T-helper 1 cell (primary cell): ENCODE measurements around the gene AGAP1.

Source experiments
- DNase-seq, 5 donors: peaks; one replicate each; pipeline ENCODE4 v3.0.0-alpha.2; 2012 to 2020

The AGAP1 gene

DNA sequence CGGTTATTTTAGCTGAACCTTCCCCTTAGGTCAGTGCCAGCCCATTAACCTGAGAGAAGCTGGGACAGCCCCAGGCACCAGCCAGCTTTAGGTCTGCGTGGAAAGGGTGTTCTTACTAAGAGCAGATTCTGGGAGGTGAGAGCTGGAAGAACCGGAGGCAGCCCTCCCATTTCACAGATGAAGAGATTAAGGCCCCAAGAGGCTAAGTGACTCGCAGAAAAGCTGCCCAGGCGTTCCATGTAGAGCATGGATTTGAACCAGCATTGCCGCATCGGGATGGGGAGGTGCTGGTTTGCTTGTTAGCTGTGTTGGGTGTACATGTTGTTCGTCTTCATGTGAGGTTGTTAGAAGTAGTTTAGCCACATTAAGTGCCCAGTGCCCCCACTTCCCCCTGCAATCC lies 203.2 kb downstream of the AGAP1 start:
- DNase-seq, result no peak

DNA sequence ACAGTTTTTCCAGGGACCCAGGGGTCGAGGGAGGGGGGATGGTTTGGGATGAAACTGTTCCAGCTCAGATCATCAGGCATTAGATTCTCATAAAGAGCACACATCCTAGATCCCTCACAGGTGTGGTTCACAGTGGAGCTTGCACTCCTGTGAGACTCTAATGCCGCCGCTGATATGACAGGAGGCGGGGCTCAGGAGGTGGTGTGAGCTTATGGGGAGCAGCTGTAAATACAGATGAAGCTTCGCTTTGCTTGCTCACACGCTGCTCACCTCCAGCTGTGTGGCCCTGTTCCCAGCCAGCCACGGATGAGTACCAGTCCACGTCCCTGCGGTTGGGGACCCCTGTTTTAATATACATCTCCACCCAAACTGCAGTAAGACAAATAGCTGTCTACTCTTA lies 204.2 kb downstream of the AGAP1 start:
- no peak for DNase-seq

DNA sequence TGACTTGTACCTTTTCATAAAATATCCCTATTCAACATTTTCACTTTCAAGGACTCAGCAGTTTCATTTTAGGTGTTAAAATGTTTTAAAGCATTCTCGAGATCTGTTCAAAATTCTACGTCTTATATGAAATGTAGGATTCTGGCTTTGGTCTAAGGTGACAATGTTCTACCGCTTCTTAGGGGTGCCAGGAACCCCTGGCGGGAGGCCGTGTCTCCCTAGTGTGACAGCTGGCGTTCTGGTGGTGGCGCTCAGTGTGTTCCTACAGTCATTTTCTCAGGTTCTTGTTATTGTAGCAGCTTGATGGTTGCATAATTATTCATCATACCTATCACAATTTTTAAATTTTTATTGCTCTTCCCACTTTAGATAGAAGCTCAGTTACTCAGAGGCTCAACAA lies 204.6 kb downstream of the AGAP1 start:
- DNase-seq, result no peak

DNA sequence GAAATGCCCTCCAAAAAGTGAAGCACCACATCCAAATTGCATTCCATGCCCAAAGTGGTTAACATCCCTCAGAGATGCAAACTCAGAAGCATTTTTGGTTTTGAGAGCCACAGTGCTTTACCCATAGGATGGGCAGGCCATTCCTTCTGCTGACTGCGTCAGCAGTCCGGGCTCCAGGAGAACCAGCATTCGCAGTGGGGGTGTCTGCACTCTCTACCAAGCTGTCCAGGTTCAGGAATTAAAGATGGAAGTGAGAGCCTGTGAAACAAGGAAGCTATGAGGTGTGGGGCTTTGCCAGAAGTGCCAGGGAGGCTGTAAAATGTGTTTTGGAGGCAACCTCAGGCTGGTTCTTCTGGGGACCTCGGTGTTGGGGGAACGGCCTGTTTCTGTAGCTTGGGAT lies 205.7 kb downstream of the AGAP1 start:
- no peak for DNase-seq

DNA sequence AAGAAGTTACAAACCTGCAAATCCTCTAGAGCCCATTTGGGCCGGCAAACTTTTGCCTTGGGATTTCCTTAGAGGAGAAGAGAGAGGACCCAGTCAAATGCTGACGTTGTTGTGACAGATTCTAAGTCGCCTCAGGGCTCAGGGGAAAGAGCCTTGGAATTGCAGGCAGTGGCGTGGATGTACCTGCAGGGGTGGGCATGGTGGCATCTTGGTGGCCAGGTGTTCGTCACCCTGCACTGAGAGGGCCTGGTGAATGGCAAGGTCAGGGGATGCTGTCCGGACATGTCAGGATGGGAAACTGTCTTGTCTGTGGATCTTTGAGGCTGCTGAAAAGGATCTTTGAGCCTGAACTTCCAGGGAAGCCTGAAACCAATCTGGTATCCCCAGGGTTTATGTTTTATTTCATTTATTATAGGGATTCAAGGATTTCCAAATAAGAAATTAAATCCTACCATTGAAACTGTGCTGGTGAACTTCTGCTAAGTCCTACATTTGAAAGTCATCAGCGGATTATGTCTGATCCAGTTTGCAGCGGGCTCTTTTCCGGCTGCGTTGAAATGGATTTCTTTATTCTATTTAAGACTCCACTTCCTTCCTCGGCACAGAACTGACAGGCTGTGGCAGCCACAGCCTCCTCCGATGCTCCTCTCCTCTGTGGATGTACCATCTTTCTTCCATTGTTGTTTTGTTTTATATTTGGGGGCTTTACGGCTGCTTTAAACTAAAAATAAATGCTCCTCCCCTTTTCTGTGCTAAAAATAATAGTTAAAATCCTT lies 207.6 kb downstream of the AGAP1 start:
- no peak for DNase-seq

- DNase-seq, result no peak
Observed at GRCh38 chr2:235702186-235702585, 208.3 kb downstream of the AGAP1 start.

DNA sequence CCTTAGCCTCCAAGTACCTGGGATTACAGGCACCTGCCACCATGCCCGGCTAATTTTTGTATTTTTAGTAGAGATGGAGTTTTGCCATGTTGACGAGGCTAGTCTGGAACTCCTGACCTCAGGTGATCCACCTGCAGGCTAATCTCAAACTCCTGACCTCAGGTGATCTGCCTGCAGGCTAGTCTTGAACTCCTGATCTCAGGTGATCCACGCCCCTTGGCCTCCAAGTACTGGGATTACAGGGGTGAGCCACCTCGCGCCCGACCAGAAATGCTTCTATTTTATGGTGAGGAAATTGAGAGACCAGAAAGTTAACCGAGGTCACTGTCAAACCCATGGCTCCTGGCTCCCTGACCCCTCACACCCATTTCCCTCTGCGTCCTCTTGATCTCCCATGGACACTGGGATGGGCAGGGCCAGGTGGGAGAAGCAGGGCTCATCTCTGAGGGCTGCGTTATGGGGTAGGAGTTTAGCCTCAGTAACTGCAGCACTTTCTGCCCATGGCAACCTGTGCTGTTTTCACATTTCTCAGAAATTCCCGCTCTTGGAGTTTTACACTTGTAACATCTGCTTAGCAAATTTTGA lies 210.0 kb downstream of the AGAP1 start:
- no peak for DNase-seq

GRCh38 chr2:235705296-235705695 lies 211.5 kb downstream of the AGAP1 start:
- DNase-seq, result no peak

DNA sequence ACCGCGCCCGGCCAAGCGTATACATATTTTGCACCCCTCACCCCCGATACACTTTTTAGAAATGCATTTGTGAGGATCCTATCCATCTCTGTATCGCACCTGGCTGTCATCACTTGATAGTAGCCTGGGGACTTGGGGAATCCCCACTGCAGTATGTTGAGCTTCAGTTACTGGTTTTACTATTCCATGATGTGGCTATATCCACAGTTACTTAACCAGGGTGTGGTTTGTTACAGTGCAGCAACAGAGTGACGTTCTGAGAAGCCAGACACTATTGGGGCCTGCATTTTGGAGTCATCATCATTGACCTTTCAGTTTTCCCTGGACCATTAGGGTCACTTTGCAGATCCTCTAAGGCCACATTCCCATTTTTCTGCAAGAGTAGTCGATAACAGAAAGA lies 212.7 kb downstream of the AGAP1 start:
- DNase-seq, result no peak

DNA sequence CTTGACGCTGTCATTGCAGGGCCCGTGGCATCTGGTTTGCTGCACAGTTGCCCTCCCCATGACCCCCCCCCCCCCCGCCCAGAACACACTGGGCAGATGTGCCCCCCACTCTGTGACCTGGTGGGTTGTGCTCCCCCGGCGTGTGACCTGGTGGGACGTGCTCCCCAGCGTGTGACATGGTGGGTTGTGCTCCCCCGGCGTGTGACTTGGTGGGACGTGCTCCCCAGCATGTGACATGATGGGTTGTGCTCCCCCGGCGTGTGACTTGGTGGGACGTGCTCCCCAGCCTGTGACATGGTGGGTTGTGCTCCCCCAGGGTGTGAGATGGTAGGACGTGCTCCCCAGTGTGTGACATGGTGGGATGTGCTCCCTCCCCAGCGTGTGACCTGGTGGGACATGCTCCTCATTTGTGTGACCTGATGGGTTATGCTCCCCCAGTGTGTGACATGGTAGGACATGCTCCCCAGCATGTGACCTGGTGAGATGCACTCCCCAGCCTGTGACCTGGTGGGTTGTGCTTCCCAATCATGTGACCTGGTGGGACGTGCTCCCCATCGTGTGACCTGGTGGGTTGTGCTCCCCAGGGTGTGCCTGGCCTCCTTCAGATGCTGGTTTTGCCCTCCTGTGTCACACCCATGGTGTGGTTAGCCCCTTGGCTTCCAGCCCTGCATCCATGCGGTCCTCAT lies 213.7 kb downstream of the AGAP1 start:
- no peak for DNase-seq

DNA sequence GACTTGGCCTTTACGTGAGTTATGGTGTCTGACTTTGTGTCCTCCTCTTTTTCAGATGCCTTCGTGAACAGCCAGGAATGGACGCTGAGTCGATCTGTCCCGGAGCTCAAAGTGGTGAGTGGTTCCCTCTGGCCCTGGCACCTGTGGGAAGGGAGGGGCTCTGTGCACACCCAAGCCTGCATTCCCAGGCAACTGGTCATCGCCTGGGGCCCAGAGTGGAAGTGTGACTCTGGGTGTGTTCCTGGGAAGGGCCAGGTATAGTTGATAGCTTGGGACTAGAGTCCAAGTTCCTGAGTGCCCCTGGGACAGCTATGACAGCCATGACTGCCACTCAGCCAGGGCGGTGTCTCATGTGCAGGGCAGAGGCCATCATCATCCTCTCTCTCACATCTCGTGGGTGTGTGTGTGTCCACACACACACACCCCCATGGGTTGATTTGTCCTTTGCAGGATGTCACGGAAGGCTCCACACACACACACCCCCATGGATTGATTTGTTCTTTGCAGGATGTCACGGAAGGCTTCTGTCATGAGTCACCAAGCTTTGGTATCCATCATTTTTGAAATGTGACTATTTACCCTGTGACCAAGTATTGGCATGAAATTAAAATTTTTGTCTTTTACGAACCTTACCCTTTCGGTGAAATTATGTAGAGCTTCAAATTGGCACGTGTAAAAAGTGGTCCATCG lies 215.4 kb downstream of the AGAP1 start:
- DNase-seq, result no peak

DNA sequence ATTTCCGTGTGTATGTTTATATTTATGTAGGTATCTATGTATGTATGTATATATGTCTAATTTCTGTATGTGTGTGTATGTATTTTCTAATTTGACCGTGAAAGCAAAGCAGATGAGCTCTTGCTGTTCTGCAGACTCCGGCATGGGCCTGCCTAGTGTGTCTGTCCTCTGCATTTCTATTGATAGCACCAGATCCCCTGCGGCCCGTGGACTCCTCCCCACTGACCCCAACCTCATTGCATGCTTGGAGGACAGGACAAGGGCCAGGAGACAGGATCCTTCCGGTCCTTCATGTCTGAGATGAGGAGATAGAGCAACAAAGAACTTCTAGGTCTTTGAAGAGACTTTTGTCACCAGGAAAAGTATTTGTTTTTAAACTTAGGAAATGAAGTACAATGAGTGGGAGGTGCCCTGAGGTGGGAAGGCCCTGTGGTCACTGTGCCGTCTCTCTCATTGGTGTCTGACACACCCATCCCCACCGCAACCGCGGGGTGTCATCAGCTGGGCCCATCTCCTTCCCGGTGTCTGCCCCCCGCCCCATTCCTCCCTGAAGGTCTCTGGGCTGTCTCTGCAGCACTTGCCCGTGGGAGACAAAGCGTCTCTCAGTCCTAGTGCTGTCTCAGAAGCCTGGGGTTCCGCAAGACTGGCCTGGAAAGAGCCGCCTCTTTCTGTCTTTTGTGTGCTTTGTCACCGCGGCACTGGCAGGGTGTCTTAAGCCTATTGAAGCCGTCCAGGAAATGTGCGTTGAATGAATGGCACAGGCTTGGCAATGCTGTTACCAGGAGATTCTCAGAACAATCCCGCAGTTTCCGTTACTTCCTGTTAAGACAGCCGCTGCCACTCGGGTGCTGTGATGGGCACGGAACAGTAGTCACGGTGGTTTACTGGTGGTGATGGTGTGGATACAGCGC lies 216.4 kb downstream of the AGAP1 start:
- DNase-seq, result no peak

GRCh38 chr2:235710933-235711332 lies 217.1 kb downstream of the AGAP1 start:
- DNase-seq, result no peak

- no peak for DNase-seq
Observed at GRCh38 chr2:235711527-235711926, 217.7 kb downstream of the AGAP1 start.

DNA sequence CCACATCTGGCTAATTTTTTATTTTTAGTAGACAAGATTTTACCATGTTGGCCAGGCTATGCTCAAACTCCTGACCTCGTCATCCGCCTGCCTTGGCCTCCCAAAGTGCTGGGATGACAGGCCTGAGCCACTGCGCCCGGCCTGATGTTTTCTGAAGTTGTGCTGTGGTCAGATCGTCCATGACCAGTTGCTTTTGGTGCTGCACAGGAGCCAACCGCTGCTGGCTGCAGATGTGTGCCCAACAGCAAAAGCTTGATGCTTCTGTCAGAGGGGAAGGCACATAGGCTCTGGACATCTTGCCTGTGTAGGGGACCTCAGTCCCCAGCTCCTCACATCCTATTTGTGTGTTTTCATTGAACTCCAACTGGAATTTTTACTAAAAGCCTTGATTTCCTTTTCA lies 218.3 kb downstream of the AGAP1 start:
- no peak for DNase-seq

DNA sequence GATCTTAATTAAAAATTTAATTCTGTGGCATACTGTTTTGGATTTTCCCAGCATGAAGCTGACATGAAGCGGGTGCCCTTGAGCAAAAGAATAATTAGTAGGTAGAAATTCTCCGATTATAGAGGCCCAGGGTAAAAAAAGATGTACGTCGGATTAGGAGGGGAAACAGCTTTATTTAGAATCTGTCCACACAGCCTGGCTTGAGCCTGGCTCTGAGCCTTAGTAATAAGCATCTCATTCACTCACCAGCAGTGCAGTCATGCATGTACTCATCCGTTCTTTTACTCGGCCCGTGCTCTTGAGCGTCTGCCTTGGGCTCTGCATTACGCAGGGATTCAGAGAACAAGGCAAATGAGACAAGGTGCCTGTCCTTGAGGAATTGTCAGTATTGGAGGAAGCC lies 219.3 kb downstream of the AGAP1 start:
- DNase-seq, result no peak

DNA sequence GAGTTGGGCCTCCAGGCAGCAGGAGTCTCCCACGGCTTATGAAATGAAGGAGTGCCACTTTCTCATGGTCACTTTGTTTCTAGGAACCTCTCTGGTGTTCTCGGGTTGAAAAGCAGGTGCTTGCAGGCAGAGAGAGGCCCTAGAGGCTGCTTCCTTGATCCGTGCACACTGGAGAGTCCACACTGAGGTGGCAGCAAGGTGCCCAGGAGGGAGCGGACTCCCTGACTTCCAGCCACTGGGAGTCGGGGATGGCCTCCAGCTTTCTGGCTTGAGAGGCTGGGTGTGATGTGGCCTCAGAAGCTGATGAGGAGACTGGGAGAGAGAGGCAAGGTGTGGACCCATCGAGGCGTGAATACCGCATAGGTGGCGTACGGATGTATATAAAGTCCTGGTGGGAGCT lies 221.8 kb downstream of the AGAP1 start:
- no peak for DNase-seq

DNA sequence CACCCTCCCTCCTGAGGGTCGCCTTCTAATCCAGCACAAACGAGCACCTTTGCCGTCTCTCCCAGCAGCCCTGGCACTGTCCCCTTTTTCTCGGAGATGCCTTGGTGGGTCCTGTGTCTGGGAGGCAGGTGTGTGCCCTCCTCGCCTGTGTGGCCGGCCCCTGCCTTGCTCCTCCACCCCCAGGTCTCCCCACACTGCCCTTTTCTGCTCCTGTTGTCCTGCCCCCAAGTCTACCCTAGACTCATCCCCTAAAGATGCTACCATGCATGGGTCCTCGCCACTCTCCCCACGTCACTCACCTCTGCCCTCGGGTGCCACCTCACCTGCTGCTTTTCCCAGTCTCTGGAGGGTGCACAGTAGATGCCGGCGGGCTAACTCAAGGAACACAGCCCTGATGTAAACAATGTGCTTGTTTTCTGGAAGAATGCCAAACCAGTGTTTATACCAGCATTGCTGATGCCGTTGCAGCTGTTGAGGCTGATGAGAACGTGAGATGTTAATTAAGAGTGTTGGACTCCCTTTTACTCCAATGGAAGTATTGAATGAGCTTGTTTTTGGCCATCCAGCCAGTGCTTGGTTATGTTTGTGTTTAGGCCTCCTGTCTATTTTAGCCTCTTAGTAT lies 223.1 kb downstream of the AGAP1 start:
- DNase-seq, result no peak

DNA sequence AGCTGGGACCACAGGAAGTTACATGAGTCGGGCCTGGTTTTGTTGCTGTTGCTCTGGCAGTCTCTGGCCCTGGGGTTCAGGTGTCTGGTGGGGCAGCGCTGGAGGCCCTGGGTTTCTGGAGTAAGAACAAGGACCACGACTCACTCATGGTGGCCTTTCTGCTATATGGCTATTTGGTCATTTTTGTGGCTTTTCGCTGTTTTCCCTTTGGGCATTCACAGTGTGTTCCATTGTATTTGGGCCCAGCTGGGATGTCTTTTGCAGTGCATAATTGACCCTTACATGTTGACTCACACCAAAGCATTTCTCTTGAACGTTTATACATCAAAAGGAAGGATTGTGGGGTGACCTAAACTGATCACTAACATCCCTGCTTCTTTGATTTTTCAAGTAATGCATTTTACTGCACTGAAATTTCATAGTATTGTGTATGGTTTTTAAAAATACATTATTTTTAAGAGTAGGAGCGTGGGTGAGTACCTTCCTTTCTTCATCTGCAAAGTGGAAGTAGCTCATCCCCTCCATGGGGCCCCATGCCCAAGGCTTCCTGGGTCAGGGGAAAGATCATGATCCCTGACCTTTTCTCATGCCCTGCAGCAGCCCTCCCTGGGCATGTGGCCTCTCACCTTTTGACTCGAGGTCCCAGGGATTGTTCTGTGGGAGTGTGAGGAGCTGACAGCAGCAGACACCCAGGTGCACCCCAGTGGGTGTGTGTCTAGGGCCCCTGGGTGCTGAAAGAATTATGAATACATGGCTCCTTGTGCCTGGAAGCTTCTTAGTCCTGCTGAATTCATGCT lies 225.5 kb downstream of the AGAP1 start:
- DNase-seq, result no peak

- no peak for DNase-seq
Observed at GRCh38 chr2:235721625-235722024, 227.8 kb downstream of the AGAP1 start.

GRCh38 chr2:235722869-235723268 lies 229.0 kb downstream of the AGAP1 start:
- DNase-seq, result no peak
